ENCODE measurements around the gene FGD2. TPM values are rescaled to one million over a fixed set of nuclear protein-coding genes. Genes with fewer than 3 reads are reported as not detected.

The FGD2 gene
- total RNA-seq, 2 experiments from 2014 or later = 1.4 to 1.6 TPM

- no peak for TF ChIP-seq CTCF (IDR thresholded peaks at IDR 0.05)
- DNase-seq (no peak), ATAC-seq (no peak)
- Mint-ChIP-seq H3K27me3 (peaks cover 3% of the 10 kb centered on the region), H3K4me3 (no peak overlapping the region), H3K27ac (no peak overlapping the region), H3K4me1 (ENCODE audit: low read depth) (no peaks in the 10 kb centered on the region), H3K9me3 (no peaks in the 10 kb centered on the region), H3K36me3 (ENCODE audit: low read depth) (no peaks in the 10 kb centered on the region)
- ChIA-PET POLR2A (no interaction called here), CTCF (interaction anchor here (0.8 kb wide), 1 partner anchor 18 kb away, joined by 4 read pairs; no protein-coding TSS in a partner anchor)
- intact Hi-C loops (cut with micrococcal nuclease) = no loop called here
Observed at GRCh38 chr6:36999751-37000125, 5.7 kb upstream of the FGD2 start.

GRCh38 chr6:37004044-37004980 is 1.1 kb upstream of the FGD2 start:
- CTCF ChIA-PET = interaction anchor here (1.0 kb wide), 2 partner anchors 14 to 239 kb away, joined by 3 read pairs; no protein-coding TSS in a partner anchor
- H3K36me3 Mint-ChIP-seq (ENCODE audit: low read depth) = no peaks in the 10 kb centered on the region
- no peak overlapping the region for H3K27ac Mint-ChIP-seq
- no peak for DNase-seq
- POLR2A ChIA-PET = interaction anchor here (1.0 to 1.2 kb wide), 3 partner anchors 9 to 92 kb away, joined by 3 to 4 read pairs (median 3); no protein-coding TSS in a partner anchor
- peaks cover 14% of the 10 kb centered on the region for H3K4me1 Mint-ChIP-seq (ENCODE audit: low read depth)
- H3K4me3 Mint-ChIP-seq = no peak overlapping the region
- H3K27me3 Mint-ChIP-seq = no peaks in the 10 kb centered on the region
- no peak for ATAC-seq
- no peak for TF ChIP-seq CTCF (IDR thresholded peaks at IDR 0.05)
- H3K9me3 Mint-ChIP-seq = no peaks in the 10 kb centered on the region
- intact Hi-C loops (cut with micrococcal nuclease) = no loop called here

GRCh38 chr6:37005827-37006567 is 542 bp downstream of the FGD2 start:
- Mint-ChIP-seq H3K27ac (no peak overlapping the region), H3K4me3 (no peak overlapping the region), H3K4me1 (ENCODE audit: low read depth) (peaks cover 14% of the 10 kb centered on the region), H3K27me3 (no peaks in the 10 kb centered on the region), H3K9me3 (no peaks in the 10 kb centered on the region), H3K36me3 (ENCODE audit: low read depth) (no peaks in the 10 kb centered on the region)
- CTCF ChIA-PET = interaction anchor here (1.2 to 2.8 kb wide), 5 partner anchors 10 to 247 kb away, joined by 4 to 30 read pairs (median 5); partner anchors contain the start of gene PI16
- DNase-seq (no peak), ATAC-seq (peak; percentile 51)
- intact Hi-C loops (cut with micrococcal nuclease) = no loop called here
- no peak for TF ChIP-seq CTCF (IDR thresholded peaks at IDR 0.05)
- POLR2A ChIA-PET = interaction anchor here (0.8 to 1.3 kb wide), 3 partner anchors 12 to 20 kb away, joined by 3 to 5 read pairs (median 4); partner anchors contain the start of gene MTCH1

- DNase-seq (no peak), ATAC-seq (no peak)
- no peak for TF ChIP-seq CTCF (IDR thresholded peaks at IDR 0.05)
- peaks cover 14% of the 10 kb centered on the region for H3K4me1 Mint-ChIP-seq (ENCODE audit: low read depth)
- H3K36me3 Mint-ChIP-seq (ENCODE audit: low read depth) = no peaks in the 10 kb centered on the region
- POLR2A ChIA-PET = interaction anchor here (0.8 to 1.1 kb wide), 3 partner anchors 21 to 30 kb away, joined by 3 to 4 read pairs (median 3); partner anchors contain the start of gene MTCH1
- CTCF ChIA-PET = interaction anchor here (0.8 to 2.8 kb wide), 7 partner anchors 9 to 599 kb away, joined by 3 to 30 read pairs (median 4); no protein-coding TSS in a partner anchor
- no peaks in the 10 kb centered on the region for H3K9me3 Mint-ChIP-seq
- H3K27me3 Mint-ChIP-seq = no peaks in the 10 kb centered on the region
- no peak overlapping the region for H3K27ac Mint-ChIP-seq
- intact Hi-C loops (cut with micrococcal nuclease) = no loop called here
- no peak overlapping the region for H3K4me3 Mint-ChIP-seq
Observed at GRCh38 chr6:37006793-37007339, 1.4 kb downstream of the FGD2 start.
